ENCODE data around the gene SIPA1L2. TPM values are rescaled to one million over a fixed set of nuclear protein-coding genes. Genes with fewer than 3 reads are reported as not detected.

SIPA1L2 gene
- total RNA-seq, 6 experiments from 2014 or later = 3.7 to 22.8 (median 10.7) TPM

DNA sequence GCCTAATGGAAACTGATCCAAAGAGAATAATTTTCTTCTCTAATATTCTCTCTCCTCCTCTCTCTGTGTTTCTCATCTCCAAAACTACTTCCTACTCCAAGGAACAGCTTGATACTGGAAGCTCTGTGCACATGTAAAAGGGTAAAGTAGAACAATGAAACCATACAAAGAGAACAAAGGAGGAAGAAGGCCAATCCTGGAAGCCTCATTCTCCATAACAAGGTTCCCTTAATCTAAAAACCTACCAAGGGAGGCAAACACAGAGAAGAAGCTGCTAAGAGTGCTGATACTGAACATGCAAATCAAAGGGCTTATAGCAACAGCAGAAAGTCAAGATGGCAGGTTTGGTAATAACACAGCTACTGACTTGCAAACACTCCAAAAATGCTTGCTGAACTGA is 44.4 kb downstream of the SIPA1L2 start:
- Histone ChIP-seq H3K36me3 (no peaks in the 10 kb centered on the region), H3K4me1 (no peaks in the 10 kb centered on the region), H3K27me3 (no peaks in the 10 kb centered on the region), H3K4me3 (no peak overlapping the region), H3K27ac (no peak overlapping the region), H3K9me3 (no peaks in the 10 kb centered on the region)
- no peak for ATAC-seq
- intact Hi-C loops (cut with DNase I) = no loop called here
- no peak for DNase-seq
- TF ChIP-seq POLR2A (IDR thresholded peaks at IDR 0.05) = no peak
- TF ChIP-seq, protein P1, sequence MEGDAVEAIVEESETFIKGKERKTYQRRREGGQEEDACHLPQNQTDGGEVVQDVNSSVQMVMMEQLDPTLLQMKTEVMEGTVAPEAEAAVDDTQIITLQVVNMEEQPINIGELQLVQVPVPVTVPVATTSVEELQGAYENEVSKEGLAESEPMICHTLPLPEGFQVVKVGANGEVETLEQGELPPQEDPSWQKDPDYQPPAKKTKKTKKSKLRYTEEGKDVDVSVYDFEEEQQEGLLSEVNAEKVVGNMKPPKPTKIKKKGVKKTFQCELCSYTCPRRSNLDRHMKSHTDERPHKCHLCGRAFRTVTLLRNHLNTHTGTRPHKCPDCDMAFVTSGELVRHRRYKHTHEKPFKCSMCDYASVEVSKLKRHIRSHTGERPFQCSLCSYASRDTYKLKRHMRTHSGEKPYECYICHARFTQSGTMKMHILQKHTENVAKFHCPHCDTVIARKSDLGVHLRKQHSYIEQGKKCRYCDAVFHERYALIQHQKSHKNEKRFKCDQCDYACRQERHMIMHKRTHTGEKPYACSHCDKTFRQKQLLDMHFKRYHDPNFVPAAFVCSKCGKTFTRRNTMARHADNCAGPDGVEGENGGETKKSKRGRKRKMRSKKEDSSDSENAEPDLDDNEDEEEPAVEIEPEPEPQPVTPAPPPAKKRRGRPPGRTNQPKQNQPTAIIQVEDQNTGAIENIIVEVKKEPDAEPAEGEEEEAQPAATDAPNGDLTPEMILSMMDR (IDR thresholded peaks at IDR 0.05) = no peak

GRCh38 chr1:232581932-232582331 is 48.0 kb downstream of the SIPA1L2 start:
- ATAC-seq = no peak
- intact Hi-C loops (cut with DNase I) = no loop called here
- WGBS (ENCODE audit: insufficient coverage, low coverage, low lambda C conversion rate, missing lambda C conversion rate) = 100% methylated on average over 1 of the region's 1 CpG
- TF ChIP-seq, protein P1 (IDR thresholded peaks at IDR 0.05) = no peak
- no peak for TF ChIP-seq POLR2A (IDR thresholded peaks at IDR 0.05)
- DNase-seq = no peak
- Histone ChIP-seq H3K27ac (no peak overlapping the region), H3K27me3 (no peaks in the 10 kb centered on the region), H3K4me3 (no peak overlapping the region), H3K9me3 (no peaks in the 10 kb centered on the region), H3K36me3 (no peaks in the 10 kb centered on the region), H3K4me1 (no peaks in the 10 kb centered on the region)

Other genes starting within 250 kb of the SIPA1L2 start
- gene MAP10, start 175.3 kb upstream of the SIPA1L2 start, total RNA-seq = 1 to 10 TPM; 1.5 to 3.0 (median 1.8) TPM